ENCODE results near the gene ALS2CL.
"Not testable (repeated sequence)": the region's sequence is repeated elsewhere in the genome, so short reads cannot be mapped to it uniquely, and the experiment has no call there.

DNA sequence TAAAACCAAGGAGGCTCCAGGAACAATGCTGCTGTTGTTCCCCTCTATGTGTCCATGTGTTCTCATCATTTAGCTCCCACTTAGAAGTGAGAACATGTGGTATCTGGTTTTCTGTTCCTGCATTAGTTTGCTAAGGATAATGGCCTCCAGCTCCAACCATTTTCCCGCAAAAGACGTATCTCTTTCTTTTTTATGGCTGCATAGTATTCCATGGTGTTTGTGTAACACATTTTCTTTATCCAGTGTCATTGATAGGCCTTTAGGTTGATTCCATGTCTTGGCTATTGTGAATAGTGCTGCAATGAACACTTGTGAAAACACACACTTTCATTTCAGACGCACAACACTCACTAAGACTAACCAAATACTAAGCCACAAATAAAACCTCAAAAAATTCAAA, 46.1 kb upstream of the ALS2CL start:
- TF ChIP-seq, protein P1, sequence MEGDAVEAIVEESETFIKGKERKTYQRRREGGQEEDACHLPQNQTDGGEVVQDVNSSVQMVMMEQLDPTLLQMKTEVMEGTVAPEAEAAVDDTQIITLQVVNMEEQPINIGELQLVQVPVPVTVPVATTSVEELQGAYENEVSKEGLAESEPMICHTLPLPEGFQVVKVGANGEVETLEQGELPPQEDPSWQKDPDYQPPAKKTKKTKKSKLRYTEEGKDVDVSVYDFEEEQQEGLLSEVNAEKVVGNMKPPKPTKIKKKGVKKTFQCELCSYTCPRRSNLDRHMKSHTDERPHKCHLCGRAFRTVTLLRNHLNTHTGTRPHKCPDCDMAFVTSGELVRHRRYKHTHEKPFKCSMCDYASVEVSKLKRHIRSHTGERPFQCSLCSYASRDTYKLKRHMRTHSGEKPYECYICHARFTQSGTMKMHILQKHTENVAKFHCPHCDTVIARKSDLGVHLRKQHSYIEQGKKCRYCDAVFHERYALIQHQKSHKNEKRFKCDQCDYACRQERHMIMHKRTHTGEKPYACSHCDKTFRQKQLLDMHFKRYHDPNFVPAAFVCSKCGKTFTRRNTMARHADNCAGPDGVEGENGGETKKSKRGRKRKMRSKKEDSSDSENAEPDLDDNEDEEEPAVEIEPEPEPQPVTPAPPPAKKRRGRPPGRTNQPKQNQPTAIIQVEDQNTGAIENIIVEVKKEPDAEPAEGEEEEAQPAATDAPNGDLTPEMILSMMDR (IDR thresholded peaks at IDR 0.05) = not testable (repeated sequence)
- TF ChIP-seq POLR2A (IDR thresholded peaks at IDR 0.05) = not testable (repeated sequence)

All from esophagus squamous epithelium (tissue), 4 donors.